ENCODE measurements around the gene CD300LB.

CD300LB gene

GRCh38 chr17:74543406-74543805 lies 12.1 kb upstream of the CD300LB start:
- TF ChIP-seq YY1 (IDR thresholded peaks at IDR 0.05; ENCODE audit: insufficient read depth, insufficient read length) (no peak), SUZ12 (IDR thresholded peaks at IDR 0.05; ENCODE audit: extremely low read depth, insufficient read depth, insufficient read length) (no peak)
- Histone ChIP-seq H3K4me1 (ENCODE audit: insufficient read depth, insufficient read length) (no peaks in the 10 kb centered on the region), H3K9ac (ENCODE audit: insufficient read length, low read depth) (no peak overlapping the region), H3K27me3 (ENCODE audit: insufficient read depth, insufficient read length) (no peaks in the 10 kb centered on the region), H3K4me3 (ENCODE audit: insufficient read length, low read depth) (no peak overlapping the region), H3K9me3 (ENCODE audit: insufficient read depth, low read length) (no peaks in the 10 kb centered on the region), H3K36me3 (ENCODE audit: insufficient read depth, insufficient read length, low read length) (no peaks in the 10 kb centered on the region)
- DNase-seq (ENCODE audit: low read depth, low spot score): no peak

GRCh38 chr17:74542727-74543383 lies 11.6 kb upstream of the CD300LB start:
- no peak for TF ChIP-seq ZNF274 (IDR thresholded peaks at IDR 0.05; ENCODE audit: low read depth, low read length)
- TF ChIP-seq SUZ12 (IDR thresholded peaks at IDR 0.05; ENCODE audit: extremely low read depth, insufficient read depth, insufficient read length): no peak
- TF ChIP-seq YY1 (IDR thresholded peaks at IDR 0.05; ENCODE audit: insufficient read depth, insufficient read length): no peak
- Histone ChIP-seq H3K4me1 (ENCODE audit: insufficient read depth, insufficient read length) (no peaks in the 10 kb centered on the region), H3K9me3 (ENCODE audit: insufficient read depth, low read length) (no peaks in the 10 kb centered on the region), H3K27me3 (ENCODE audit: insufficient read depth, insufficient read length) (no peaks in the 10 kb centered on the region), H3K9ac (ENCODE audit: insufficient read length, low read depth) (no peak overlapping the region), H3K4me3 (ENCODE audit: insufficient read length, low read depth) (no peak overlapping the region), H3K36me3 (ENCODE audit: insufficient read depth, insufficient read length, low read length) (no peaks in the 10 kb centered on the region)
- DNase-seq (ENCODE audit: low read depth, low spot score): no peak

GRCh38 chr17:74542166-74542565 lies 10.9 kb upstream of the CD300LB start:
- Histone ChIP-seq H3K9me3 (ENCODE audit: insufficient read depth, low read length) (no peaks in the 10 kb centered on the region), H3K36me3 (ENCODE audit: insufficient read depth, insufficient read length, low read length) (no peaks in the 10 kb centered on the region), H3K9ac (ENCODE audit: insufficient read length, low read depth) (no peak overlapping the region), H3K27me3 (ENCODE audit: insufficient read depth, insufficient read length) (no peaks in the 10 kb centered on the region), H3K4me3 (ENCODE audit: insufficient read length, low read depth) (no peak overlapping the region), H3K4me1 (ENCODE audit: insufficient read depth, insufficient read length) (no peaks in the 10 kb centered on the region)
- no peak for DNase-seq (ENCODE audit: low read depth, low spot score)
- TF ChIP-seq YY1 (IDR thresholded peaks at IDR 0.05; ENCODE audit: insufficient read depth, insufficient read length) (no peak), SUZ12 (IDR thresholded peaks at IDR 0.05; ENCODE audit: extremely low read depth, insufficient read depth, insufficient read length) (no peak), ZNF274 (IDR thresholded peaks at IDR 0.05; ENCODE audit: low read depth, low read length) (no peak)

- H3K27me3 ChIP-seq (ENCODE audit: insufficient read depth, insufficient read length): no peaks in the 10 kb centered on the region
- no peak for DNase-seq (ENCODE audit: low read depth, low spot score)
- H3K9me3 ChIP-seq (ENCODE audit: insufficient read depth, low read length): no peaks in the 10 kb centered on the region
- H3K9ac ChIP-seq (ENCODE audit: insufficient read length, low read depth): no peak overlapping the region
- no peak for TF ChIP-seq ZNF274 (IDR thresholded peaks at IDR 0.05; ENCODE audit: low read depth, low read length)
- no peak for TF ChIP-seq YY1 (IDR thresholded peaks at IDR 0.05; ENCODE audit: insufficient read depth, insufficient read length)
- TF ChIP-seq SUZ12 (IDR thresholded peaks at IDR 0.05; ENCODE audit: extremely low read depth, insufficient read depth, insufficient read length): no peak
- no peaks in the 10 kb centered on the region for H3K4me1 ChIP-seq (ENCODE audit: insufficient read depth, insufficient read length)
- H3K4me3 ChIP-seq (ENCODE audit: insufficient read length, low read depth): no peak overlapping the region
- H3K36me3 ChIP-seq (ENCODE audit: insufficient read depth, insufficient read length, low read length): no peaks in the 10 kb centered on the region
Observed at GRCh38 chr17:74541176-74542111, 10.2 kb upstream of the CD300LB start.

GRCh38 chr17:74539281-74539820 lies 8.1 kb upstream of the CD300LB start:
- Histone ChIP-seq H3K9ac (ENCODE audit: insufficient read length, low read depth) (no peak overlapping the region), H3K27me3 (ENCODE audit: insufficient read depth, insufficient read length) (no peaks in the 10 kb centered on the region), H3K4me3 (ENCODE audit: insufficient read length, low read depth) (no peak overlapping the region), H3K9me3 (ENCODE audit: insufficient read depth, low read length) (peaks cover 8% of the 10 kb centered on the region; the same call in 1 of the 2 replicates), H3K36me3 (ENCODE audit: insufficient read depth, insufficient read length, low read length) (no peaks in the 10 kb centered on the region), H3K4me1 (ENCODE audit: insufficient read depth, insufficient read length) (no peaks in the 10 kb centered on the region)
- no peak for DNase-seq (ENCODE audit: low read depth, low spot score)
- TF ChIP-seq ZNF274 (IDR thresholded peaks at IDR 0.05; ENCODE audit: low read depth, low read length) (no peak), SUZ12 (IDR thresholded peaks at IDR 0.05; ENCODE audit: extremely low read depth, insufficient read depth, insufficient read length) (no peak), YY1 (IDR thresholded peaks at IDR 0.05; ENCODE audit: insufficient read depth, insufficient read length) (no peak)

GRCh38 chr17:74536890-74537289 lies 5.6 kb upstream of the CD300LB start:
- TF ChIP-seq ZNF274 (IDR thresholded peaks at IDR 0.05; ENCODE audit: low read depth, low read length): no peak
- TF ChIP-seq YY1 (IDR thresholded peaks at IDR 0.05; ENCODE audit: insufficient read depth, insufficient read length): no peak
- TF ChIP-seq SUZ12 (IDR thresholded peaks at IDR 0.05; ENCODE audit: extremely low read depth, insufficient read depth, insufficient read length): no peak
- no peaks in the 10 kb centered on the region for H3K4me1 ChIP-seq (ENCODE audit: insufficient read depth, insufficient read length)
- no peak overlapping the region for H3K9ac ChIP-seq (ENCODE audit: insufficient read length, low read depth)
- no peak overlapping the region for H3K4me3 ChIP-seq (ENCODE audit: insufficient read length, low read depth)
- H3K36me3 ChIP-seq (ENCODE audit: insufficient read depth, insufficient read length, low read length): no peaks in the 10 kb centered on the region
- no peak for DNase-seq (ENCODE audit: low read depth, low spot score)
- no peaks in the 10 kb centered on the region for H3K27me3 ChIP-seq (ENCODE audit: insufficient read depth, insufficient read length)
- H3K9me3 ChIP-seq (ENCODE audit: insufficient read depth, low read length): peaks cover 14% of the 10 kb centered on the region; the same call in 1 of the 2 replicates

- peak overlapping the region; percentile 9 for H3K4me3 ChIP-seq (ENCODE audit: insufficient read length, low read depth)
- H3K27me3 ChIP-seq (ENCODE audit: insufficient read depth, insufficient read length): no peaks in the 10 kb centered on the region
- DNase-seq (ENCODE audit: low read depth, low spot score): peak; percentile 76
- H3K4me1 ChIP-seq (ENCODE audit: insufficient read depth, insufficient read length): no peaks in the 10 kb centered on the region
- TF ChIP-seq YY1 (IDR thresholded peaks at IDR 0.05; ENCODE audit: insufficient read depth, insufficient read length) (peak; percentile 77), SUZ12 (IDR thresholded peaks at IDR 0.05; ENCODE audit: extremely low read depth, insufficient read depth, insufficient read length) (no peak), ZNF274 (IDR thresholded peaks at IDR 0.05; ENCODE audit: low read depth, low read length) (no peak)
- no peaks in the 10 kb centered on the region for H3K36me3 ChIP-seq (ENCODE audit: insufficient read depth, insufficient read length, low read length)
- no peak overlapping the region for H3K9ac ChIP-seq (ENCODE audit: insufficient read length, low read depth)
- H3K9me3 ChIP-seq (ENCODE audit: insufficient read depth, low read length): peaks cover 14% of the 10 kb centered on the region; the same call in 1 of the 2 replicates
Observed at GRCh38 chr17:74532115-74532514, 840 bp upstream of the CD300LB start.

All from NT2/D1 (cell line).